MM.1S (cell line): ENCODE measurements around the gene NAA80.
A peak's percentile ranks its signal among the peaks of the same experiment; 100 is the strongest.

Source experiments
- DNase-seq: peaks from one replicate; pipeline ENCODE4 v3.0.0-alpha.2; 2015
- H2AFZ ChIP-seq: fragments of 300-600 bp; sonication (generic); 2 replicates; pipeline ENCODE4 v1.6.0; 2016; ENCODE audit warnings: antibody characterized with exemption, low read length
- H3F3A ChIP-seq: fragments of 300-600 bp; sonication (generic); 2 replicates; pipeline ENCODE4 v1.6.1; 2016; ENCODE audit warnings: mild to moderate bottlenecking, antibody characterized with exemption, low read length, moderate library complexity, mixed read lengths; ENCODE audit not compliant: insufficient read depth
- H3K27ac ChIP-seq: fragments of 300-600 bp; sonication (generic); 2 replicates; pipeline ENCODE4 v1.5.1; 2016; ENCODE audit warnings: mild to moderate bottlenecking, low read length
- H3K27me3 ChIP-seq: fragments of 300-600 bp; sonication (generic); replicated peaks from 2 replicates; pipeline ENCODE4 v1.6.0; 2016; ENCODE audit warnings: low read length; ENCODE audit not compliant: insufficient read depth
- H3K36me3 ChIP-seq: fragments of 300-600 bp; sonication (generic); replicated peaks from 2 replicates; pipeline ENCODE4 v1.6.1; 2016; ENCODE audit warnings: mild to moderate bottlenecking, low read length, mixed read lengths; ENCODE audit not compliant: insufficient read depth
- H3K4me1 ChIP-seq: fragments of 300-600 bp; sonication (generic); 2 replicates; pipeline ENCODE4 v1.6.1; 2016; ENCODE audit warnings: low read length, mixed read lengths
- H3K4me2 ChIP-seq: fragments of 300-600 bp; sonication (generic); 2 replicates; pipeline ENCODE4 v1.6.0; 2016; ENCODE audit warnings: low read depth, low read length
- H3K4me3 ChIP-seq: fragments of 300-600 bp; sonication (generic); 2 replicates; pipeline ENCODE4 v1.5.1; 2016; ENCODE audit warnings: low read length, mixed read lengths
- H3K79me2 ChIP-seq: fragments of 300-600 bp; sonication (generic); 2 replicates; pipeline ENCODE4 v1.6.1; 2016; ENCODE audit warnings: mixed run types, low read length, mixed read lengths
- H3K9ac ChIP-seq: fragments of 300-600 bp; sonication (generic); 2 replicates; pipeline ENCODE4 v1.6.1; 2016; ENCODE audit warnings: low read length, mixed read lengths
- H3K9me2 ChIP-seq: fragments of 300-600 bp; sonication (generic); replicated peaks from 2 replicates; pipeline ENCODE4 v1.6.1; 2016; ENCODE audit warnings: mild to moderate bottlenecking, low read length, mixed read lengths; ENCODE audit not compliant: insufficient read depth
- H3K9me3 ChIP-seq: fragments of 300-600 bp; sonication (generic); replicated peaks from 2 replicates; pipeline ENCODE4 v1.6.1; 2016; ENCODE audit warnings: mild to moderate bottlenecking, low read length, mixed read lengths; ENCODE audit not compliant: insufficient read depth
- H4K20me1 ChIP-seq: fragments of 300-600 bp; sonication (generic); 2 replicates; pipeline ENCODE4 v1.6.1; 2016; ENCODE audit warnings: mild to moderate bottlenecking, low read length, moderate library complexity, mixed read lengths; ENCODE audit not compliant: insufficient read depth
- EZH2 ChIP-seq: fragments of 300-600 bp; sonication (generic); optimal IDR thresholded peaks from 2 replicates; pipeline ENCODE3; 2017; ENCODE audit warnings: low read depth, mild to moderate bottlenecking, antibody characterized with exemption, low read length, mixed read lengths
- EZH2phosphoT487 ChIP-seq: fragments of 300-600 bp; sonication (generic); IDR thresholded peaks from 2 replicates; pipeline ENCODE4 v1.6.1; 2018; ENCODE audit warnings: antibody characterized with exemption, low read length
- TF ChIP-seq, protein P1 (sequence below): fragments of 300-600 bp; sonication (generic); IDR thresholded peaks from 2 replicates; pipeline ENCODE4 v1.5.1; 2016; ENCODE audit warnings: antibody characterized with exemption, low read length, mixed read lengths

NAA80 gene

DNA sequence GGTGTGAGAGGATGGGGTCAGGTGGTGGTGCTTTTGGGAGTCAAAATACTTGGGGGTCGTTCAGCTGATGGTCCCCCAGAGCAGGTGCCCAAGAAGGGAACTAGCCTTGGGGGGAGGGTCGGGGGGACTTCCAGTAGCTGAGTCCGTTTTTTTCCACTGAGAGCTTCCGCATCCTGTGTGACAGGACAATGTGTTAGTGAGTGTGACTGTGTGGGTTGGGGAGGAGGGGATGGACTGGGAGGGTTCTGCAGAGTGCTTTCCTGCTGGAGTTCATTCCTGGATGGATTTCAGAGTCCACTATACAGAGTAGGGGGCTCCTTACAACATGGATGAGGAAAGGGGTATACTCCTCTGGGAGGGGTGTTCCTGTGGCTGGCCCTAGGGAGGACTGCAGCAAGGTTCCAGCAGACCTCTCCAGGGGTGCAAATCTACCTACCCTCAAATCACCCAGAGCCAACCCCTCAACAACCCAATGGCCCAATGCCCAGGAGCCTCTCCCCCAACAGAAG is 23.9 kb upstream of the NAA80 start:
- no peak for DNase-seq
- H3K79me2 ChIP-seq = peaks cover 37% of the 10 kb centered on the region
- no peak overlapping the region for H3K4me2 ChIP-seq
- H3K36me3 ChIP-seq = no peaks in the 10 kb centered on the region
- H3F3A ChIP-seq = no peaks in the 10 kb centered on the region; the same call in 1 of the 2 replicates
- no peak for TF ChIP-seq EZH2
- TF ChIP-seq EZH2phosphoT487 = no peak
- TF ChIP-seq, protein P1, sequence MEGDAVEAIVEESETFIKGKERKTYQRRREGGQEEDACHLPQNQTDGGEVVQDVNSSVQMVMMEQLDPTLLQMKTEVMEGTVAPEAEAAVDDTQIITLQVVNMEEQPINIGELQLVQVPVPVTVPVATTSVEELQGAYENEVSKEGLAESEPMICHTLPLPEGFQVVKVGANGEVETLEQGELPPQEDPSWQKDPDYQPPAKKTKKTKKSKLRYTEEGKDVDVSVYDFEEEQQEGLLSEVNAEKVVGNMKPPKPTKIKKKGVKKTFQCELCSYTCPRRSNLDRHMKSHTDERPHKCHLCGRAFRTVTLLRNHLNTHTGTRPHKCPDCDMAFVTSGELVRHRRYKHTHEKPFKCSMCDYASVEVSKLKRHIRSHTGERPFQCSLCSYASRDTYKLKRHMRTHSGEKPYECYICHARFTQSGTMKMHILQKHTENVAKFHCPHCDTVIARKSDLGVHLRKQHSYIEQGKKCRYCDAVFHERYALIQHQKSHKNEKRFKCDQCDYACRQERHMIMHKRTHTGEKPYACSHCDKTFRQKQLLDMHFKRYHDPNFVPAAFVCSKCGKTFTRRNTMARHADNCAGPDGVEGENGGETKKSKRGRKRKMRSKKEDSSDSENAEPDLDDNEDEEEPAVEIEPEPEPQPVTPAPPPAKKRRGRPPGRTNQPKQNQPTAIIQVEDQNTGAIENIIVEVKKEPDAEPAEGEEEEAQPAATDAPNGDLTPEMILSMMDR = no peak
- H2AFZ ChIP-seq = no peak overlapping the region
- no peak overlapping the region for H3K4me3 ChIP-seq
- no peaks in the 10 kb centered on the region for H4K20me1 ChIP-seq
- no peaks in the 10 kb centered on the region for H3K9me2 ChIP-seq
- no peak overlapping the region for H3K9ac ChIP-seq
- H3K4me1 ChIP-seq = 0 out of 2 replicates have a peak, but pooled peaks cover 7% of the 10 kb centered on the region
- no peak overlapping the region for H3K27ac ChIP-seq
- no peaks in the 10 kb centered on the region for H3K9me3 ChIP-seq
- H3K27me3 ChIP-seq = no peaks in the 10 kb centered on the region

DNA sequence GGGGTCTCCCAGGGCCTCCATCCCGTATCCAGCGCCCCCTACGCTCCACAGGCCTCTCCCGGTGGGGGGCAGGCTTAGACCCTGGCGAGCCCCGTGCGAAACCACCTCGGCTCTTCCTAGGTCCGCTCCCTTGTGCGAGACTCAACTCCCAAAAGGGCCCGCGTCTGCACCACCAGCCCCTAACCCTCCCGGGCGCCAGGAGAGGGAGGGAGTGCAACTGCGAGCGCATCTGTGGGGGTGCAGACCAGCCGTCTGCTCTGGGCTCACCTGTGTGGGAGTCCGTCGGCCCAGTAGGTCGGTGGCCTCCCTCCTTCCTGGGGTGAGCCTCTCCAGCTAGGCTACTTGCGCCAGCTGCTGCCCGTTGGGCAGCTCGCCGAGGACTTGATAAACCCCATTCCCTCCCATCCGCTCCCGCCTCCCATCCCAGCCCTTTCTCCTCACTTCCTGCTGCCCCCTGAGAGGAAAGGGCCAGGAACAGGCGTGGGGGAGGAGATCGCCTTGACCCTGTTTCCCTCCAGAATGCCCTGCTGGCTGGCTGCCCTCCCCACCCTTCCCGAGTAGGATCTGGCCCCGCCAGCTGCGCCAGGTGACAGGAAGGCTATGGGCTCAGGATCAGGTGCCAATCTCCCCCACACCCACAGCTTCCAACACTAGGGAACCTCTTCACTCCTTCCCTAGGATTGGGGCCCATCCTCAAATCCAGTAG is 23.3 kb upstream of the NAA80 start, which contains the start of gene HYAL2:
Gene HYAL2, minus strand, starts transcription at position 360 of the 706 bp plus-strand sequence. CDS start 2,256 bp downstream, outside the sequence.
- H3K36me3 ChIP-seq = no peaks in the 10 kb centered on the region
- H3K27me3 ChIP-seq = no peaks in the 10 kb centered on the region
- peak within 1 kb of the TSS; percentile 75 for H3K4me2 ChIP-seq
- H2AFZ ChIP-seq = peak within 1 kb of the TSS; percentile 91
- H3K4me1 ChIP-seq = 0 out of 2 replicates have a peak, but pooled peaks cover 7% of the 10 kb centered on the region
- no peaks in the 10 kb centered on the region for H3K9me2 ChIP-seq
- no peak for DNase-seq
- TF ChIP-seq EZH2 (no peak), EZH2phosphoT487 (no peak)
- TF ChIP-seq, protein P1 = no peak
- peaks cover 32% of the 10 kb centered on the region for H3K79me2 ChIP-seq
- peak within 1 kb of the TSS; percentile 80 for H3K27ac ChIP-seq
- H3K4me3 ChIP-seq = peak within 1 kb of the TSS; percentile 83
- H3K9me3 ChIP-seq = no peaks in the 10 kb centered on the region
- H3K9ac ChIP-seq = peak within 1 kb of the TSS; percentile 95
- H3F3A ChIP-seq = no peaks in the 10 kb centered on the region
- no peaks in the 10 kb centered on the region for H4K20me1 ChIP-seq

DNA sequence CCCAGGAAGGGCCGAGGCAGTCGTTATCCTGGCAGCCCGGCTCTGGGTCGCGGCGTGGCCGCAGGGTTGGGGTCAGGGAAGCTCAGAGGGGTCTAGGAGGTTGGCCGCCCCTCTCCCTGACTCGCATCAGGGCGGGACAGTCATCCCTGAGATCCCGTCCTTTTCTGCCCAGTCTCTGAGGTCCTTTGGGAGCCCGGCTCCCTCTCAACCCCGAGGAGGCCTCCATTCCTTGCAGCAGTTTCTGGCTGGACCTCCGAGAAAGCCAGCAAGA is 22.8 kb upstream of the NAA80 start:
- no peaks in the 10 kb centered on the region for H4K20me1 ChIP-seq
- TF ChIP-seq, protein P1 = no peak
- no peaks in the 10 kb centered on the region for H3K9me3 ChIP-seq
- H3K79me2 ChIP-seq = peaks cover 27% of the 10 kb centered on the region
- H3K9ac ChIP-seq = peak overlapping the region; percentile 95; the same call in 1 of the 2 replicates
- no peaks in the 10 kb centered on the region for H3F3A ChIP-seq
- no peak for DNase-seq
- no peak overlapping the region for H3K27ac ChIP-seq
- H3K27me3 ChIP-seq = no peaks in the 10 kb centered on the region
- H3K4me3 ChIP-seq = peak overlapping the region; percentile 83
- H3K4me2 ChIP-seq = peak overlapping the region; percentile 75
- peak overlapping the region; percentile 91 for H2AFZ ChIP-seq
- H3K9me2 ChIP-seq = no peaks in the 10 kb centered on the region
- 0 out of 2 replicates have a peak, but pooled peaks cover 8% of the 10 kb centered on the region for H3K4me1 ChIP-seq
- no peaks in the 10 kb centered on the region for H3K36me3 ChIP-seq
